Neuron (in vitro differentiated cells): Measurements from ENCODE around the gene TCF7L1.

Source experiments
- H2AFZ ChIP-seq: one replicate; pipeline ENCODE4 v1.6.1; 2013; ENCODE audit warnings: low read depth, mild to moderate bottlenecking, inconsistent platforms, low read length, moderate library complexity
- H3K27me3 ChIP-seq: one replicate; pipeline ENCODE4 v1.6.1; 2013; ENCODE audit warnings: low read length; ENCODE audit not compliant: insufficient read depth
- H3K36me3 ChIP-seq: one replicate; pipeline ENCODE4 v1.6.1; 2013; ENCODE audit warnings: low read length; ENCODE audit not compliant: insufficient read depth
- H3K4me1 ChIP-seq: one replicate; pipeline ENCODE4 v1.6.1; 2013; ENCODE audit warnings: low read length; ENCODE audit not compliant: insufficient read depth
- H3K4me3 ChIP-seq: 2 replicates; pipeline ENCODE4 v1.5.1; 2013; ENCODE audit warnings: mild to moderate bottlenecking, low read length, moderate library complexity
- H3K9me3 ChIP-seq: one replicate; pipeline ENCODE4 v1.6.1; 2013; ENCODE audit warnings: low read length

TCF7L1 gene

GRCh38 chr2:85248773-85249509 lies 115.7 kb downstream of the TCF7L1 start:
- no peak overlapping the region for H3K4me3 ChIP-seq
- peaks cover 36% of the 10 kb centered on the region for H3K4me1 ChIP-seq
- no peak overlapping the region for H2AFZ ChIP-seq

GRCh38 chr2:85250045-85250444 lies 116.9 kb downstream of the TCF7L1 start:
- Histone ChIP-seq H3K4me3 (no peak overlapping the region), H3K27me3 (no peaks in the 10 kb centered on the region), H2AFZ (no peak overlapping the region), H3K9me3 (no peaks in the 10 kb centered on the region), H3K36me3 (no peaks in the 10 kb centered on the region), H3K4me1 (peaks cover 47% of the 10 kb centered on the region)

More at GRCh38 chr2:85248773-85249509, 115.7 kb downstream of the TCF7L1 start:
- H3K27me3 ChIP-seq, result no peaks in the 10 kb centered on the region
- H3K9me3 ChIP-seq, result no peaks in the 10 kb centered on the region
- H3K36me3 ChIP-seq, result no peaks in the 10 kb centered on the region

GRCh38 chr2:85251070-85251616 lies 118.0 kb downstream of the TCF7L1 start:
- Histone ChIP-seq H3K4me1 (peaks cover 51% of the 10 kb centered on the region), H3K36me3 (no peaks in the 10 kb centered on the region), H2AFZ (no peak overlapping the region), H3K27me3 (no peaks in the 10 kb centered on the region), H3K9me3 (no peaks in the 10 kb centered on the region), H3K4me3 (no peak overlapping the region)

- no peaks in the 10 kb centered on the region for H3K9me3 ChIP-seq
- no peak overlapping the region for H2AFZ ChIP-seq
- no peaks in the 10 kb centered on the region for H3K27me3 ChIP-seq
- H3K4me1 ChIP-seq, result peaks cover 44% of the 10 kb centered on the region
- no peaks in the 10 kb centered on the region for H3K36me3 ChIP-seq
- H3K4me3 ChIP-seq, result no peak overlapping the region
Measured at GRCh38 chr2:85253890-85254289, 120.7 kb downstream of the TCF7L1 start.

- Histone ChIP-seq H3K4me1 (peaks cover 50% of the 10 kb centered on the region), H3K27me3 (no peaks in the 10 kb centered on the region), H2AFZ (no peak overlapping the region), H3K4me3 (no peak overlapping the region), H3K36me3 (no peaks in the 10 kb centered on the region), H3K9me3 (no peaks in the 10 kb centered on the region)
Measured at GRCh38 chr2:85254540-85255300, 121.5 kb downstream of the TCF7L1 start.

GRCh38 chr2:85255456-85255812 lies 122.2 kb downstream of the TCF7L1 start:
- H3K4me3 ChIP-seq, result peak overlapping the region; percentile 45
- no peaks in the 10 kb centered on the region for H3K27me3 ChIP-seq
- H2AFZ ChIP-seq, result no peak overlapping the region

GRCh38 chr2:85255813-85256594 lies 122.8 kb downstream of the TCF7L1 start:
- peak overlapping the region; percentile 33 for H2AFZ ChIP-seq
- H3K36me3 ChIP-seq, result no peaks in the 10 kb centered on the region
- peak overlapping the region; percentile 45 for H3K4me3 ChIP-seq
- H3K9me3 ChIP-seq, result no peaks in the 10 kb centered on the region
- H3K4me1 ChIP-seq, result peaks cover 53% of the 10 kb centered on the region
- no peaks in the 10 kb centered on the region for H3K27me3 ChIP-seq

More at GRCh38 chr2:85255456-85255812, 122.2 kb downstream of the TCF7L1 start:
- no peaks in the 10 kb centered on the region for H3K9me3 ChIP-seq
- H3K4me1 ChIP-seq, result peaks cover 53% of the 10 kb centered on the region
- no peaks in the 10 kb centered on the region for H3K36me3 ChIP-seq

GRCh38 chr2:85257359-85257969 lies 124.3 kb downstream of the TCF7L1 start:
- H3K9me3 ChIP-seq, result no peaks in the 10 kb centered on the region
- peaks cover 53% of the 10 kb centered on the region for H3K4me1 ChIP-seq
- no peak overlapping the region for H2AFZ ChIP-seq
- no peak overlapping the region for H3K4me3 ChIP-seq
- H3K27me3 ChIP-seq, result no peaks in the 10 kb centered on the region
- peaks cover 5% of the 10 kb centered on the region for H3K36me3 ChIP-seq

GRCh38 chr2:85257970-85258605 lies 124.9 kb downstream of the TCF7L1 start:
- Histone ChIP-seq H3K36me3 (peaks cover 6% of the 10 kb centered on the region), H3K4me3 (no peak overlapping the region), H3K27me3 (no peaks in the 10 kb centered on the region), H3K4me1 (peaks cover 53% of the 10 kb centered on the region), H3K9me3 (no peaks in the 10 kb centered on the region), H2AFZ (no peak overlapping the region)

- no peaks in the 10 kb centered on the region for H3K27me3 ChIP-seq
- H2AFZ ChIP-seq, result no peak overlapping the region
- H3K9me3 ChIP-seq, result no peaks in the 10 kb centered on the region
- peak overlapping the region; percentile 6 for H3K4me3 ChIP-seq
- peaks cover 6% of the 10 kb centered on the region for H3K36me3 ChIP-seq
- peaks cover 49% of the 10 kb centered on the region for H3K4me1 ChIP-seq
Measured at GRCh38 chr2:85259101-85259590, 126.0 kb downstream of the TCF7L1 start.

- H3K4me1 ChIP-seq, result peaks cover 48% of the 10 kb centered on the region
- no peaks in the 10 kb centered on the region for H3K27me3 ChIP-seq
- H3K9me3 ChIP-seq, result no peaks in the 10 kb centered on the region
- H2AFZ ChIP-seq, result no peak overlapping the region
- H3K36me3 ChIP-seq, result peaks cover 6% of the 10 kb centered on the region
- H3K4me3 ChIP-seq, result no peak overlapping the region
Measured at GRCh38 chr2:85259879-85260278, 126.7 kb downstream of the TCF7L1 start.

- peaks cover 29% of the 10 kb centered on the region for H3K4me1 ChIP-seq
- H3K4me3 ChIP-seq, result no peak overlapping the region
- no peak overlapping the region for H2AFZ ChIP-seq
- H3K36me3 ChIP-seq, result peaks cover 6% of the 10 kb centered on the region
- no peaks in the 10 kb centered on the region for H3K27me3 ChIP-seq
- H3K9me3 ChIP-seq, result no peaks in the 10 kb centered on the region
Measured at GRCh38 chr2:85263591-85263990, 130.4 kb downstream of the TCF7L1 start.
